Measurements from ENCODE around the gene PTPRG. TPM values are rescaled to one million over a fixed set of nuclear protein-coding genes. Genes with fewer than 3 reads are reported as not detected.

The PTPRG gene
- total and polyA plus RNA-seq, 7 donors: 0.69 to 76.3 (median 62.7) TPM

GRCh38 chr3:61899700-61900462, 338.5 kb downstream of the PTPRG start:
- DNase-seq: no peak
- Histone ChIP-seq H3K4me3 (no peak overlapping the region), H3K27ac (no peak overlapping the region), H3K4me1 (peaks cover 0 to 29% (median 20%) of the 10 kb centered on the region in 4 donors), H3K9me3 (no peaks in the 10 kb centered on the region), H3K36me3 (no peaks in the 10 kb centered on the region), H3K27me3 (no peaks in the 10 kb centered on the region)
- intact Hi-C loops (cut with DNase I): no loop called here
- 91 to 92% methylated on average over 9 of the region's 9 CpGs for WGBS, 2 donors
- TF ChIP-seq CTCF (IDR thresholded peaks at IDR 0.05): no peak
- no peak for TF ChIP-seq POLR2A (IDR thresholded peaks at IDR 0.05)
- TF ChIP-seq POLR2AphosphoS5 (IDR thresholded peaks at IDR 0.05): no peak
- no peak for TF ChIP-seq EP300 (IDR thresholded peaks at IDR 0.05)

- H3K36me3 ChIP-seq: no peaks in the 10 kb centered on the region
- no peak for TF ChIP-seq POLR2AphosphoS5 (IDR thresholded peaks at IDR 0.05)
- no peak for TF ChIP-seq EP300 (IDR thresholded peaks at IDR 0.05)
- TF ChIP-seq CTCF (IDR thresholded peaks at IDR 0.05): no peak
- TF ChIP-seq POLR2A (IDR thresholded peaks at IDR 0.05): no peak
Measured at GRCh38 chr3:61901496-61901895, 340.1 kb downstream of the PTPRG start.

GRCh38 chr3:61901986-61902385, 340.6 kb downstream of the PTPRG start:
- DNase-seq: no peak
- Histone ChIP-seq H3K27ac (no peak overlapping the region), H3K36me3 (no peaks in the 10 kb centered on the region), H3K27me3 (no peaks in the 10 kb centered on the region), H3K9me3 (no peaks in the 10 kb centered on the region), H3K4me3 (no peak overlapping the region), H3K4me1 (peaks cover 0 to 31% (median 19%) of the 10 kb centered on the region in 4 donors)
- intact Hi-C loops (cut with DNase I): no loop called here
- no peak for TF ChIP-seq POLR2A (IDR thresholded peaks at IDR 0.05)
- WGBS, 2 donors: 59 to 84% methylated on average over 2 of the region's 2 CpGs

More at GRCh38 chr3:61901496-61901895, 340.1 kb downstream of the PTPRG start:
- intact Hi-C loops (cut with DNase I): no loop called here
- no peak overlapping the region for H3K4me3 ChIP-seq
- WGBS, 2 donors: 93 to 96% methylated on average over 2 of the region's 2 CpGs
- no peaks in the 10 kb centered on the region for H3K27me3 ChIP-seq
- H3K9me3 ChIP-seq: no peaks in the 10 kb centered on the region
- DNase-seq: no peak
- no peak overlapping the region for H3K27ac ChIP-seq
- peaks cover 0 to 31% (median 19%) of the 10 kb centered on the region in 4 donors for H3K4me1 ChIP-seq

- H3K9me3 ChIP-seq: no peaks in the 10 kb centered on the region
- intact Hi-C loops (cut with DNase I): no loop called here
- H3K4me3 ChIP-seq: no peak overlapping the region
- no peaks in the 10 kb centered on the region for H3K36me3 ChIP-seq
- WGBS, 2 donors: 93 to 94% methylated on average over 9 of the region's 9 CpGs
- TF ChIP-seq CTCF (IDR thresholded peaks at IDR 0.05): no peak
- TF ChIP-seq EP300 (IDR thresholded peaks at IDR 0.05): no peak
- TF ChIP-seq POLR2A (IDR thresholded peaks at IDR 0.05): no peak
- TF ChIP-seq POLR2AphosphoS5 (IDR thresholded peaks at IDR 0.05): no peak
- peak overlapping the region in 1 of 4 donors; percentile 71 for H3K27ac ChIP-seq
- H3K4me1 ChIP-seq: peaks cover 0 to 31% (median 19%) of the 10 kb centered on the region in 4 donors
- no peaks in the 10 kb centered on the region for H3K27me3 ChIP-seq
- no peak for DNase-seq
Measured at GRCh38 chr3:61903074-61903473, 341.7 kb downstream of the PTPRG start.

GRCh38 chr3:61903931-61904657, 342.7 kb downstream of the PTPRG start:
- H3K36me3 ChIP-seq: no peaks in the 10 kb centered on the region
- intact Hi-C loops (cut with DNase I): no loop called here
- H3K27ac ChIP-seq: peak overlapping the region; percentile 39 to 71 (median 66)
- peaks cover 0 to 31% (median 19%) of the 10 kb centered on the region in 4 donors for H3K4me1 ChIP-seq
- WGBS, 2 donors: 28 to 54% methylated on average over 4 of the region's 4 CpGs
- H3K4me3 ChIP-seq: no peak overlapping the region
- TF ChIP-seq EP300 (IDR thresholded peaks at IDR 0.05) (no peak), POLR2AphosphoS5 (IDR thresholded peaks at IDR 0.05) (peak in 2 of 4 donors; percentile 7)
- H3K27me3 ChIP-seq: no peaks in the 10 kb centered on the region
- DNase-seq: peak; percentile 68
- no peaks in the 10 kb centered on the region for H3K9me3 ChIP-seq
